PC-3 (cell line): Measurements from ENCODE around the gene SNX11. TPM values are rescaled to one million over a fixed set of nuclear protein-coding genes. Genes with fewer than 3 reads are reported as not detected.

Experiments used
- ATAC-seq: fragments of 200-7000 bp; cut with Tn5 transposase; 2 replicates; pipeline ENCODE4 v1.9.1; 2020; ENCODE audit warnings: mild to moderate bottlenecking, moderate library complexity
- BruUV-seq: library from RNA; stranded (reverse); fragments of 400-500 nt; replicated peaks from 2 replicates; lab custom pipeline; 2021; lab: Mats Ljungman, UMichigan
- CTCF ChIA-PET: fragments of 300-600 bp; sonication (Branson Sonifier 250); formaldehyde crosslinking; loops from one replicate; lab custom pipeline; 2022; ENCODE audit warnings: antibody characterized with exemption; lab: Charles Lee
- POLR2A ChIA-PET: fragments of 300-600 bp; sonication (Branson Sonifier 250); formaldehyde crosslinking; loops from one replicate; lab custom pipeline; 2022; ENCODE audit warnings: antibody characterized with exemption; ENCODE audit not compliant: unreplicated experiment; lab: Charles Lee
- DNase-seq: peaks from one replicate; pipeline ENCODE4 v3.0.0-alpha.2; 2015
- H2AFZ ChIP-seq: fragments of 300-600 bp; sonication (generic); 2 replicates; pipeline ENCODE4 v1.6.0; 2016; ENCODE audit warnings: antibody characterized with exemption, low read length
- H3F3A ChIP-seq: fragments of 300-600 bp; sonication (generic); one replicate; pipeline ENCODE4 v1.6.0; 2017; ENCODE audit warnings: antibody characterized with exemption, low read length, control low read depth, mild to moderate bottlenecking; ENCODE audit not compliant: unreplicated experiment
- H3K27ac ChIP-seq: fragments of 300-600 bp; sonication (generic); 2 replicates; pipeline ENCODE4 v1.5.1; 2016; ENCODE audit warnings: mild to moderate bottlenecking, low read length
- H3K27me3 ChIP-seq: fragments of 300-600 bp; sonication (generic); 2 replicates; pipeline ENCODE4 v1.6.1; 2016; ENCODE audit warnings: low read length, mixed read lengths
- H3K36me3 ChIP-seq: fragments of 300-600 bp; sonication (generic); 2 replicates; pipeline ENCODE4 v1.6.1; 2016; ENCODE audit warnings: low read depth, mixed run types, low read length, mixed read lengths
- H3K4me1 ChIP-seq: fragments of 300-600 bp; sonication (generic); 2 replicates; pipeline ENCODE4 v1.5.1; 2016; ENCODE audit warnings: low read length; ENCODE audit not compliant: insufficient read depth
- H3K4me2 ChIP-seq: fragments of 300-600 bp; sonication (generic); 2 replicates; pipeline ENCODE4 v1.6.0; 2016; ENCODE audit warnings: low read length
- H3K4me3 ChIP-seq: fragments of 300-600 bp; sonication (generic); 2 replicates; pipeline ENCODE4 v1.5.1; 2016; ENCODE audit warnings: mild to moderate bottlenecking, low read length, mixed read lengths
- H3K79me2 ChIP-seq: fragments of 300-600 bp; sonication (generic); 2 replicates; pipeline ENCODE4 v1.6.1; 2017; ENCODE audit warnings: low read length, mixed read lengths
- H3K9ac ChIP-seq: fragments of 300-600 bp; sonication (generic); 2 replicates; pipeline ENCODE4 v1.6.0; 2016; ENCODE audit warnings: mild to moderate bottlenecking, low read length
- H3K9me2 ChIP-seq: fragments of 300-600 bp; sonication (generic); replicated peaks from 2 replicates; pipeline ENCODE4 v1.6.1; 2016; ENCODE audit warnings: mixed run types, low read length, mixed read lengths
- H3K9me3 ChIP-seq: fragments of 300-600 bp; sonication (generic); 2 replicates; pipeline ENCODE4 v1.6.1; 2016; ENCODE audit warnings: low read length, mixed read lengths
- H4K20me1 ChIP-seq: fragments of 300-600 bp; sonication (generic); 2 replicates; pipeline ENCODE4 v1.6.1; 2016; ENCODE audit warnings: low read length, mixed read lengths
- CTCF ChIP-seq: fragments of 300-600 bp; sonication (generic); conservative IDR thresholded peaks from 2 replicates; pipeline ENCODE4 v1.5.1; 2017; ENCODE audit warnings: antibody characterized with exemption, low read depth, mild to moderate bottlenecking, low read length
- EZH2 ChIP-seq: fragments of 300-600 bp; sonication (generic); IDR thresholded peaks from one replicate; pipeline ENCODE4 v1.6.1; 2017; ENCODE audit warnings: antibody characterized with exemption, mild to moderate bottlenecking, low read length; ENCODE audit not compliant: unreplicated experiment
- EZH2phosphoT487 ChIP-seq: fragments of 300-600 bp; sonication (generic); IDR thresholded peaks from 2 replicates; pipeline ENCODE4 v1.6.1; 2018; ENCODE audit warnings: mild to moderate bottlenecking, antibody characterized with exemption, low read length, borderline replicate concordance
- intact Hi-C: fragments of 100-400 bp; cut with micrococcal nuclease; formaldehyde crosslinking; loops from 2 replicates; pipeline ENCODE4 v1.9.0; 2023
- total RNA-seq: library from RNA; depleted of rRNA; stranded (reverse); fragments of >200 nt; gene quantifications from 2 replicates; pipeline ENCODE4 v1.2.3, GENCODE V29; 2014

SNX11 gene
- total RNA-seq, 1 experiment from 2014 or later: 17.7 TPM

- POLR2A ChIA-PET: no interaction called here
- TF ChIP-seq CTCF: no peak
- TF ChIP-seq EZH2: no peak
- no peak for TF ChIP-seq EZH2phosphoT487
These were observed 3.2 kb downstream of the SNX11 start for GRCh38 chr17:48110761-48111160.

GRCh38 chr17:48111937-48112241 is 4.3 kb downstream of the SNX11 start:
- Histone ChIP-seq H3K9me3 (no peaks in the 10 kb centered on the region), H3F3A (no peaks in the 10 kb centered on the region), H3K9me2 (no peaks in the 10 kb centered on the region), H3K4me1 (peaks cover 7% of the 10 kb centered on the region; the same call in 1 of the 2 replicates), H2AFZ (no peak overlapping the region), H3K4me3 (no peak overlapping the region), H3K9ac (no peak overlapping the region), H3K27ac (no peak overlapping the region), H3K4me2 (no peak overlapping the region), H3K27me3 (no peaks in the 10 kb centered on the region), H3K79me2 (peaks cover 49% of the 10 kb centered on the region), H3K36me3 (peaks cover 6% of the 10 kb centered on the region; the same call in 1 of the 2 replicates), H4K20me1 (no peaks in the 10 kb centered on the region)
- CTCF ChIA-PET: interaction anchor here (0.6 kb wide), 1 partner anchor 13 kb away, joined by 6 read pairs; no protein-coding TSS in a partner anchor
- intact Hi-C loops: no loop called here
- no peak for TF ChIP-seq EZH2phosphoT487
- ATAC-seq (no peak), DNase-seq (no peak)
- POLR2A ChIA-PET: interaction anchor here (0.6 kb wide), 1 partner anchor 11 kb away, joined by 3 read pairs; no protein-coding TSS in a partner anchor
- BruUV-seq: no TSS peak

More at GRCh38 chr17:48110761-48111160, 3.2 kb downstream of the SNX11 start:
- Histone ChIP-seq H3K27me3 (no peaks in the 10 kb centered on the region), H3K79me2 (peaks cover 49% of the 10 kb centered on the region), H4K20me1 (no peaks in the 10 kb centered on the region), H3K9me2 (no peaks in the 10 kb centered on the region), H3K36me3 (peaks cover 6% of the 10 kb centered on the region; the same call in 1 of the 2 replicates), H3K4me1 (peaks cover 7% of the 10 kb centered on the region; the same call in 1 of the 2 replicates), H3K9me3 (no peaks in the 10 kb centered on the region), H3K9ac (no peak overlapping the region), H2AFZ (no peak overlapping the region), H3K27ac (no peak overlapping the region), H3K4me3 (no peak overlapping the region), H3F3A (no peaks in the 10 kb centered on the region), H3K4me2 (no peak overlapping the region)
- CTCF ChIA-PET: no interaction called here
- intact Hi-C loops: no loop called here
- no peak for DNase-seq
- BruUV-seq: no TSS peak
- no peak for ATAC-seq

GRCh38 chr17:48113201-48113676 is 5.7 kb downstream of the SNX11 start:
- peaks cover 9% of the 10 kb centered on the region; the same call in 1 of the 2 replicates for H3K36me3 ChIP-seq
- DNase-seq (no peak), ATAC-seq (no peak)
- H3K9ac ChIP-seq: no peak overlapping the region
- no peak overlapping the region for H3K27ac ChIP-seq
- H3K79me2 ChIP-seq: peaks cover 44% of the 10 kb centered on the region
- H3F3A ChIP-seq: no peaks in the 10 kb centered on the region
- H3K4me1 ChIP-seq: peaks cover 7% of the 10 kb centered on the region; the same call in 1 of the 2 replicates
- intact Hi-C loops: no loop called here
- H3K4me2 ChIP-seq: no peak overlapping the region
- BruUV-seq: no TSS peak
- no peak for TF ChIP-seq EZH2
- no peak for TF ChIP-seq CTCF
- no peak for TF ChIP-seq EZH2phosphoT487
- no peaks in the 10 kb centered on the region for H3K9me2 ChIP-seq
- no peaks in the 10 kb centered on the region for H3K27me3 ChIP-seq
- no peaks in the 10 kb centered on the region for H4K20me1 ChIP-seq
- no peak overlapping the region for H2AFZ ChIP-seq
- ChIA-PET CTCF (no interaction called here), POLR2A (no interaction called here)
- H3K9me3 ChIP-seq: no peaks in the 10 kb centered on the region
- H3K4me3 ChIP-seq: no peak overlapping the region
